Skeletal muscle tissue (tissue), 4 donors: Measurements from ENCODE around the gene KCNC1. TPM values are rescaled to one million over a fixed set of nuclear protein-coding genes. Genes with fewer than 3 reads are reported as not detected.

ENCODE experiments used
- H3K27ac ChIP-seq: one replicate; pipeline ENCODE4 v1.7.0; 2013; ENCODE audit warnings: mild to moderate bottlenecking, low read depth, low read length, inconsistent platforms
- H3K27me3 ChIP-seq, 3 donors: one replicate each; pipeline ENCODE4 v1.7.0; 2013; ENCODE audit warnings: low read length in 3 of 3; ENCODE audit not compliant: control insufficient read depth in 3 of 3, insufficient read depth in 3 of 3
- H3K36me3 ChIP-seq, 3 donors: one replicate each; pipeline ENCODE4 v1.7.0; 2013; ENCODE audit warnings: low read length in 3 of 3; ENCODE audit not compliant: control insufficient read depth in 3 of 3, insufficient read depth in 3 of 3
- H3K4me1 ChIP-seq, 3 donors: one replicate each; pipeline ENCODE4 v1.7.0; 2013; ENCODE audit warnings: low read length in 3 of 3, mild to moderate bottlenecking in 3 of 3; ENCODE audit not compliant: control insufficient read depth in 3 of 3, insufficient read depth in 3 of 3
- H3K4me3 ChIP-seq, 3 donors: one replicate each; pipeline ENCODE4 v1.7.0; 2013; ENCODE audit warnings: low read length in 3 of 3
- H3K9ac ChIP-seq, 3 donors: one replicate each; pipeline ENCODE4 v1.7.0; 2013; ENCODE audit warnings: low read length in 3 of 3, mild to moderate bottlenecking in 3 of 3, moderate library complexity in 2 of 3, low read depth in 1 of 3
- H3K9me3 ChIP-seq, 3 donors: one replicate each; pipeline ENCODE4 v1.7.0; 2013; ENCODE audit warnings: low read length in 3 of 3; ENCODE audit not compliant: control insufficient read depth in 3 of 3
- total RNA-seq: library from RNA; depleted of rRNA; stranded (reverse); fragments of >200 nt; gene quantifications from one replicate; pipeline ENCODE4 v1.2.3, GENCODE V29; 2014
- donor health status: Osteomylitis.

The KCNC1 gene
- total RNA-seq, 1 donor from 2014 or later: under 0.01 TPM

DNA sequence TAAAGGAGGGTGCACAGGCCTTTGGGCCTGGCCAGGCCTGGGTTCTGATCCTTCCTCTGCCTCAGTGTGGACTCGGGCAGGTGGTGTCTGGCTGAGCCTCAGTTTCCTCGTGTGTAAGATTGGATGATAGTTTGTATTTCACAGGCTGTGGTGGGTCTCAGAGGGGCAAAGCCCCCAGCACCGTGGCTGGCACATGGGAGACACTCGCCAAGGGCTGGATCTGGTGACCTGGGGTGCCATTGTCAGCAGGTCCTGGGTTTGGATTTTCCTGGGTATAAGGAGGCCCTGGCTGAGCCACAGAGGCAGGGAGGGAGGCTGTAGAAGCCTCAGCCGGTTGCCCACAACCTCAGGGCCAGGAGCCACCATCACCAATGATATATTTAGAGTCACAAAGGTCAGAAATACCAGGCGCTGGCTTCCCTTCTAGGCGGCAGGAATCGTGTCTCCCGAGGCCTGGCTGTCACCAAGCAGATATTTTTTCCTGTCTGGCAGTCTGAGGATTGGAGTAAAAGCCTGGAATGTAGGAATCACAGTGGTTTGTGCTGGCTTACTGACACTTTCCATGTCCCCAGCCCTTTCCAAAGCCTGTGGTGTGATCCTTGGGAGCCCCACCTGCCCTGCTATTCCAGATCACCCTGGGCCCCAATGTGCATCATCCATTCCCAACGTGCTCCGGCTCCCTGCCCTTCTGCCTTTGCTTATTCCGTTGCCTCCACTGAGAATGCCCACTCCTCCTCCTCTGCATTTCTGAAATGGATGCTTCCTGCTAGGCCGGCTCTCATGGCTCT lies 15.6 kb downstream of the KCNC1 start:
- Histone ChIP-seq H3K9ac (peak overlapping the region; percentile 43 to 76 (median 53)), H3K4me1 (peaks cover 44 to 66% (median 60%) of the 10 kb centered on the region in 3 donors), H3K27ac (peak overlapping the region; percentile 74), H3K9me3 (no peaks in the 10 kb centered on the region), H3K36me3 (no peaks in the 10 kb centered on the region), H3K4me3 (peak overlapping the region in 1 of 3 donors; percentile 22), H3K27me3 (no peaks in the 10 kb centered on the region)

DNA sequence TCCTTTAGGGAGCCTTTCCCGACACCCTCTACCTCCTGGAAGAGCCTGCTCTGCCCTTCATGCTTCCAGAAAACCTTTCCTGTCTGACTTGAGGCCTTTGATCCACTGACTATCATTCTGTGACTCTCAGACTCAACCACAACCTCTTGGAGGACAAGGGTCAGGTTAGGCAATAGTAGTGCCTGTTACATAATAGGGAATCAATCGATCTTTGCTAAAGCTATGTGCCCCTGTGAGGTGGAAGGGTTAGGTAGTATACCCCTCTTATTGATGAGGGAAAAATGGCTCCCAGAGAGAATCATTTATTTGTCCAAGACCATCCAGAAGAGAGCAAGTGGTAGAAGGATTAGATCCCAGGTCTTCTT lies 16.2 kb downstream of the KCNC1 start:
- Histone ChIP-seq H3K4me3 (no peak overlapping the region), H3K9me3 (no peaks in the 10 kb centered on the region), H3K4me1 (peaks cover 44 to 66% (median 60%) of the 10 kb centered on the region in 3 donors), H3K27me3 (no peaks in the 10 kb centered on the region), H3K27ac (peak overlapping the region; percentile 74), H3K9ac (peak overlapping the region in 2 of 3 donors; percentile 53 to 76), H3K36me3 (no peaks in the 10 kb centered on the region)

DNA sequence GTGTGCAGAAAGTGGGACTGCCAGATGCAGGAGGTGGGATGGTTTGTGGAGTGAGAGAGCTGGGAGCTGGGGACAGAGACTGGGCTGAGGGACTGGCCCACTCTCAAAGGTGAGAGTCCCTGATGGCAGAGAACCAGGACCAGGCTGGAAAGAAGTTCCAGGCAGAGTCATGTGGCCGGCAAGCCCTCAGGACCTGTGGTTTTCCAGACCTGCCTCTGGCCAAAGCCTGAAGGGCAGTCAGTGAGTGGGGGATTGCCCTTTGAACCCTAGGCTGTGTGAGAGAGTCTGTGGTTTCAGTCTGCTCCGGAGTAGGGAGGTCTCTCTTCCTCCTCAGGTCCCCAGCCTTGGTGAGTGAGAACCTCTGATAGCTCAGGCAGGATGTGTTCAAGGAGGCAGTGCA lies 17.0 kb downstream of the KCNC1 start:
- Histone ChIP-seq H3K4me3 (no peak overlapping the region), H3K9me3 (no peaks in the 10 kb centered on the region), H3K9ac (peak overlapping the region in 1 of 3 donors; percentile 57), H3K36me3 (no peaks in the 10 kb centered on the region), H3K4me1 (peaks cover 44 to 66% (median 60%) of the 10 kb centered on the region in 3 donors), H3K27ac (no peak overlapping the region), H3K27me3 (no peaks in the 10 kb centered on the region)

DNA sequence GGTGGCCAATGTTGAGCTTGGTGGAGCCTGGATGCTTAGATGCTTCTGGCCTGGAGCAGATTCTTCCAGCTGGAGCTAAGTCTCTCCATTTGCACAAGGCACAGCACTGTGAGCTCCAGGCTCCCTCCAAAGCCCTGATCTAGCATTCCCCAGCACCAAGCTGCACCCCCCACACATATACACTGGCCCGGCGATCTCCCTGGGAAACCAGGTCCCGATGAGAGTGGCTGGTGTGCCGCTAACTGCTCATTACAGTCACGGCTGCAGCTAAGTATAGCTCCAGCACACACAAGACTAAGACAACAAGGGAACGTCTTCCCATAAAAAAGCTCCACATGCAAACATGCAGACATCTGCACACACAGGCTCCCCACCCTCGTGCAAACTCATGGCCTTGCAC lies 17.6 kb downstream of the KCNC1 start:
- no peaks in the 10 kb centered on the region for H3K27me3 ChIP-seq
- peak overlapping the region in 1 of 3 donors; percentile 13 for H3K4me3 ChIP-seq
- peaks cover 44 to 64% (median 60%) of the 10 kb centered on the region in 3 donors for H3K4me1 ChIP-seq
- no peak overlapping the region for H3K27ac ChIP-seq
- H3K9me3 ChIP-seq: no peaks in the 10 kb centered on the region
- peak overlapping the region in 1 of 3 donors; percentile 57 for H3K9ac ChIP-seq
- H3K36me3 ChIP-seq: no peaks in the 10 kb centered on the region

DNA sequence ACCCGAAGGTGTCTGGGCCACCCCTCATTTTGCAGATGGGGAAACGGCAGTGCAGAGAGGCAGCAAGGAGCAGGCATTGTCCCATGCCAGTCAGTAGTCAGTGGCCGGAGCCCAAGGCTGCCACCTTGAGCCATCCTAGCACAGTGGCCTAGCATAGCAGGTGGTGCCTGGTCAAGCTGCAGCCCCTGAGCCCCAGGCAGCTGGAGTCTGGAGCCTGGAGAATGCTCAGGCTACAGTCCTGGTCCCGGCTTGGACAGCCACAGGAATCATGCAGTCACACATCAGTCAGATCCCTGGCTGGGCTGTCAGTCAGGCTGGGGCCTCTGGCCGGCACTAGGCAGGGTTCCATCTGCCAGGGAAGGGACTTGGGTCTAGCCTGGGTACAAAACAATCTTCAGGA lies 18.6 kb downstream of the KCNC1 start:
- Histone ChIP-seq H3K36me3 (no peaks in the 10 kb centered on the region), H3K27ac (peak overlapping the region; percentile 86), H3K4me1 (peaks cover 44 to 58% (median 56%) of the 10 kb centered on the region in 3 donors), H3K27me3 (no peaks in the 10 kb centered on the region), H3K9me3 (no peaks in the 10 kb centered on the region), H3K4me3 (peak overlapping the region in 2 of 3 donors; percentile 7 to 41), H3K9ac (peak overlapping the region; percentile 30 to 54 (median 46))

DNA sequence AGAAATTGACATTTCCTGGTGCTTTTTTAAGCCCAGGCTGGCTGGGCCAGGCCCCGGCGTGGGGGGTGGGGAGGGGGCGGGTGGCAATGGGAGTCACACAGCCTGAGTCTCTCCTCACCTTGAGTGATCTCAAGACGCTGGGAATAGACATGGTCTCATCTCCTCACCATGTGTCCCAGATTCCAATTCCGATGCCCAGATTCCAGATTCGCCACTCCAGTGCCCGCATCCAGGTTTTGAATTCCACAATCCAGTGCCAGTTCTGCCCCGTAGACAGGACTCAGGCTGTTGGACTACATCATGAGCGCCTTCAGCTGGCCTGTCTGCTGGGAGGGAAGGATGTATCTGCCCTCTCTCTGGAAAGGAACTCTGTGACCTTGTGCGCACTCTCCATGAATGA lies 19.1 kb downstream of the KCNC1 start:
- H3K36me3 ChIP-seq: no peaks in the 10 kb centered on the region
- H3K9ac ChIP-seq: peak overlapping the region; percentile 30 to 54 (median 46)
- peak overlapping the region; percentile 86 for H3K27ac ChIP-seq
- no peak overlapping the region for H3K4me3 ChIP-seq
- H3K4me1 ChIP-seq: peaks cover 44 to 57% (median 56%) of the 10 kb centered on the region in 3 donors
- peaks cover 0 to 2% (median 0%) of the 10 kb centered on the region in 3 donors for H3K9me3 ChIP-seq
- H3K27me3 ChIP-seq: no peaks in the 10 kb centered on the region

DNA sequence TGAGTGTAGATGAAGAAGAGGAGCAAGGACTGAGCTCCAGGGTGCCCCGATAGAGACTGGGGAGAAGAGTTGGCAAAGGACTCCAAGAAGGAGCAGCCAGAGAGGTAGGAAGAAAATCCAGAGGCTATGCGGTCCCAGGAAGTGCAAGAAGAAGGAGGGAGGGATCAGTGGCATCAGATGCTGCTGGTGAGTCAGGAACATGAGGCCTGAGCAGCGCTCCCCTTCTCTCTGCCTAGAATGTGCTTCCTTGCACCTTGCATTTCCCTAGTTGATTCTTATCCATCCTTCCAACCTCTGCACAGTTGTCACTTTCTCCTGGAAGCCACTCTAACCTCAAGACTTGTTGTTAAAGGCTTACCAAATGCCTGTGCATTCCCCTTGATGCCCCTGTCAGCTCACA lies 21.3 kb downstream of the KCNC1 start:
- no peak overlapping the region for H3K9ac ChIP-seq
- no peaks in the 10 kb centered on the region for H3K27me3 ChIP-seq
- no peak overlapping the region for H3K27ac ChIP-seq
- H3K36me3 ChIP-seq: no peaks in the 10 kb centered on the region
- peaks cover 32 to 45% (median 44%) of the 10 kb centered on the region in 3 donors for H3K4me1 ChIP-seq
- H3K4me3 ChIP-seq: no peak overlapping the region
- H3K9me3 ChIP-seq: peaks cover 0 to 2% (median 0%) of the 10 kb centered on the region in 3 donors

DNA sequence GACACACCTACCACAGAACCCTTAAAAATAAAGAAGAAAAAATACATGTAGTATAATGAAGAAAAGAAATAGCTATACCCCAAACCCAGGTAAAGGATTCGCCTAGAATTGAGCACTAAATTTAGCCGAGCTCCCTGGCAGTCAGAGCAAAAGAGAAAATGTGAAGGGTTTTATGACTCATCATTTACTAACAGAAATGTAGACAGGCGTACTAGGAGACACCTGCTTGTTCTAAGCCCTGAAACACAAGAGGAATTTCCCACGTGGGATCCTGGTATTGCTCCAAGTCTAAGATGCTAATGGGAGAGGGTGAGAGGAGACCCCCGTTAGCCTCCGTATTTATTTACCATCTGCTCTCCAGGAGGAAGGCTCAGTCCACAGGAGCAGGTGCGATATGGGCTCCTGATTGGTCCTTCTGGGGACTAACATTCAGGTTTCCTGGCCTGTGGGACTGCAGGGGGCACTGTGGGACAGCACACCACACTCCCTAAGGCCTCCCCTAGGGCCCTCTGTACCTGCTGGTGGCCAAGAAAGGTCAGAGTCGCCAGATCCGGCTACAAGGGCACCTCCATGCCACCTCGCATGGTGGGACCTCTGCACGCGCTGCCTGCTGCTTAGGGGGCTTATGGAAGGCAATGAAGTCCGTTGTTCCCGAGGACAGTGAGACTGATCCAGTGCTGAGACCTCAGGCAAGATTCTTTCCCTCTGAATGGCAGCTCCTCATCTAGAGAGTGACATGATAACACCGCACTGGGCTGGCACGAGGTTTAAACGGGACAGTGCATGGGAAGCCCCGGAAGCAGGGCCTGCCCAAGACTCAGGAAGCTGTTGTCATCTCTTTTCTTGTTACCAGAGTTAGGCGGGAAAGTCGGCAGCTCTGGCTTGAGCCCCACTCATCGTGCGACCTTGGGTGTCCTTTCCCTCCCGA lies 25.8 kb downstream of the KCNC1 start:
- peaks cover 0 to 2% (median 0%) of the 10 kb centered on the region in 3 donors for H3K9me3 ChIP-seq

DNA sequence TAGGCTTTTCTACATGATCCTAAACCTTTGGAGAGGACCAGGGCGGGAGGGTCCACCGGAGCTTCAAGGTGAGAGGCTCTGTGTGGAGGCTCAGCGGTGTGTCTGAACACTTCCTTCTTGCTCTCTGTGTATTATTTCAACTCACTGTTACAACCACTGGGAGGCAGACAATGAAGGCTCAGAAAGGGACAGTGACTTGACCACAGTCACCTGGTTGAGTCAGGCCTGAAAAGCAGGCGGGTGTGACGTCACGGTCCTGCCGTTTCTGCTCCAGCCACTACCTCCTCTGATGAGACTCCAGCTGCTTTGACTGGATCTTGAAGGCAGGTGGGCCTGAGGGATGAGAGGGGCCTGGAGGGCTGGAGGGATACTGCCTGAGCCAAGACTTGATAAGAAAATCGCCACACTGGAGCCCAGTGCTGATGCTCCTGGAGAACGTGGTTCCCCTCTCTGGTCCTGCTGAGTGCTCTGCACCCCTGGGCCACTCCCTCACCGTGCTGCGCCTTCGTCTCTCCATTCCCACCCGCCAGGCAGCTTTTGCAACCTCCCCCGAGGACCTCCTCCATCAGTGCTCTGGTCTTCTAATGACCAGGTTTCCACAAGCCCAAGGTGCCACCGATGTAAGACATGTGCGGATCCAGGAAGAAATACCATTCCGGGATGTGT lies 27.9 kb downstream of the KCNC1 start:
- Histone ChIP-seq H3K27ac (no peak overlapping the region), H3K27me3 (no peaks in the 10 kb centered on the region), H3K9ac (no peak overlapping the region), H3K4me1 (peaks cover 2 to 17% (median 11%) of the 10 kb centered on the region in 3 donors), H3K4me3 (no peak overlapping the region), H3K9me3 (peaks cover 0 to 2% (median 0%) of the 10 kb centered on the region in 3 donors), H3K36me3 (no peaks in the 10 kb centered on the region)

More for the DNA sequence above, 25.8 kb downstream of the KCNC1 start:
- Histone ChIP-seq H3K27ac (no peak overlapping the region), H3K27me3 (no peaks in the 10 kb centered on the region), H3K4me1 (peaks cover 2 to 17% (median 11%) of the 10 kb centered on the region in 3 donors), H3K4me3 (peak overlapping the region in 1 of 3 donors; percentile 13), H3K36me3 (no peaks in the 10 kb centered on the region), H3K9ac (peak overlapping the region in 1 of 3 donors; percentile 50)
